HG03045 (cell line): ENCODE results near the gene CYB5A.
A peak's percentile ranks its signal among the peaks of the same experiment; 100 is the strongest.
"Not testable (repeated sequence)": the region's sequence is repeated elsewhere in the genome, so short reads cannot be mapped to it uniquely, and the experiment has no call there.

Experiments used
- ATAC-seq: cut with Tn5 transposase; IDR thresholded peaks from one replicate; pipeline ENCODE4 v1.9.1; 2021; ENCODE audit warnings: mild to moderate bottlenecking, moderate library complexity; ENCODE audit not compliant: unreplicated experiment

Gene CYB5A

GRCh38 chr18:74291771-74292540, at the start of gene CYB5A:
Gene CYB5A, minus strand, starts transcription at chr18:74291963. Its CDS starts 88 bp downstream, at chr18:74291875.
- peak; percentile 100 for ATAC-seq

- no peak for ATAC-seq
Observed at GRCh38 chr18:74337912-74338309, 46.1 kb upstream of the CYB5A start.

- ATAC-seq = no peak
Observed at GRCh38 chr18:74337155-74337911, 45.6 kb upstream of the CYB5A start.

- no peak for ATAC-seq
Observed at GRCh38 chr18:74336656-74337055, 44.9 kb upstream of the CYB5A start.

GRCh38 chr18:74334242-74334893, 42.6 kb upstream of the CYB5A start:
- no peak for ATAC-seq

- no peak for ATAC-seq
Observed at GRCh38 chr18:74333091-74333490, 41.3 kb upstream of the CYB5A start.

GRCh38 chr18:74331404-74331803, 39.6 kb upstream of the CYB5A start:
- ATAC-seq = no peak

- no peak for ATAC-seq
Observed at GRCh38 chr18:74329688-74330205, 38.0 kb upstream of the CYB5A start.

- no peak for ATAC-seq
Observed at GRCh38 chr18:74328206-74328605, 36.4 kb upstream of the CYB5A start.

GRCh38 chr18:74326791-74327190, 35.0 kb upstream of the CYB5A start:
- not testable (repeated sequence) for ATAC-seq

- ATAC-seq = no peak
Observed at GRCh38 chr18:74326231-74326630, 34.5 kb upstream of the CYB5A start.

- ATAC-seq = no peak
Observed at GRCh38 chr18:74316257-74317170, 24.8 kb upstream of the CYB5A start.

- ATAC-seq = no peak
Observed at GRCh38 chr18:74315464-74316256, 23.9 kb upstream of the CYB5A start, which contains the start of gene C18orf63. Gene C18orf63, plus strand, starts transcription at chr18:74315839. Its CDS starts 2,027 bp downstream, at chr18:74317866.

GRCh38 chr18:74314759-74315463, 23.1 kb upstream of the CYB5A start:
- ATAC-seq = no peak

GRCh38 chr18:74311000-74311399, 19.2 kb upstream of the CYB5A start:
- ATAC-seq = no peak

GRCh38 chr18:74310411-74310810, 18.6 kb upstream of the CYB5A start:
- ATAC-seq = peak; percentile 57

- ATAC-seq = no peak
Observed at GRCh38 chr18:74303936-74304335, 12.2 kb upstream of the CYB5A start.

- ATAC-seq = no peak
Observed at GRCh38 chr18:74303306-74303705, 11.5 kb upstream of the CYB5A start.

GRCh38 chr18:74299746-74300145, 8.0 kb upstream of the CYB5A start:
- ATAC-seq = no peak
